ENCODE measurements around the gene LSM14B. TPM values are rescaled to one million over a fixed set of nuclear protein-coding genes. Genes with fewer than 3 reads are reported as not detected.

The LSM14B gene
- total RNA-seq, 1 experiment from 2014 or later = 51.3 TPM

GRCh38 chr20:62085206-62085605, 37.1 kb upstream of the LSM14B start:
- Histone ChIP-seq H3K9me3 (ENCODE audit: control insufficient read depth in 1 of 2, insufficient read depth in 1 of 2, low read depth in 1 of 2, low read length in 2 of 2) (no peaks in the 10 kb centered on the region), H3K9me2 (ENCODE audit: insufficient read depth) (no peaks in the 10 kb centered on the region), H4K20me1 (ENCODE audit: insufficient read depth) (no peaks in the 10 kb centered on the region), H3K27ac (ENCODE audit: low read depth, low read length) (no peak overlapping the region), H3K4me2 (ENCODE audit: low read length) (no peak overlapping the region), H3K4me1 (ENCODE audit: control insufficient read depth in 1 of 2, insufficient read depth in 2 of 2, low read length in 2 of 2) (peaks cover 5 to 13% of the 10 kb centered on the region in 2 experiments; a peak in 3 of 4 replicates), H3K27me3 (ENCODE audit: insufficient read depth, low read length) (peaks cover 4% of the 10 kb centered on the region; the same call in 1 of the 2 replicates), H2AFZ (ENCODE audit: low read depth, low read length, poor library complexity, severe bottlenecking) (no peak overlapping the region), H3K4me3 (replicated peaks in 1 of 2; ENCODE audit: low read depth in 1 of 2, low read length in 2 of 2) (no peak overlapping the region), H3K36me3 (ENCODE audit: control insufficient read depth in 1 of 2, insufficient read depth in 2 of 2, low read length in 2 of 2) (no peaks in the 10 kb centered on the region), H3K9ac (ENCODE audit: low read length) (no peak overlapping the region), H3K79me2 (ENCODE audit: insufficient read depth, low read length) (no peaks in the 10 kb centered on the region)
- intact Hi-C loops (cut with micrococcal nuclease) = no loop called here
- DNase-seq (ENCODE audit: low read depth, low spot score) = no peak
- ChIA-PET POLR2A (interaction anchor here (1.1 kb wide), 1 partner anchor 17 kb away, joined by 3 read pairs; no protein-coding TSS in a partner anchor), CTCF (no interaction called here), RAD21 (ENCODE audit: low non-redundant PET in 1 of 2, low total read pairs in 2 of 2, uncharacterized antibody in 2 of 2, unreplicated experiment in 2 of 2) (no interaction called here)
- TF ChIP-seq EZH2phosphoT487 (IDR thresholded peaks at IDR 0.05; ENCODE audit: borderline replicate concordance) (no peak), CTCF (IDR thresholded peaks at IDR 0.05 in 2 of 3, conservative IDR thresholded peaks at IDR 0.05 in 1 of 3; ENCODE audit: borderline replicate concordance in 1 of 3, insufficient read depth in 1 of 3, low read depth in 2 of 3, low read length in 2 of 3) (no peak), POLR2A (IDR thresholded peaks at IDR 0.05; ENCODE audit: borderline replicate concordance, extremely low read depth, insufficient read depth, insufficient read length) (no peak), ZFX (IDR thresholded peaks at IDR 0.05) (no peak)
- BruUV-seq (replicated peaks) = no TSS peak
- ATAC-seq = no peak

GRCh38 chr20:62087227-62087626, 35.0 kb upstream of the LSM14B start:
- POLR2A ChIA-PET = no interaction called here
- DNase-seq (ENCODE audit: low read depth, low spot score) = no peak
- H3K4me3 ChIP-seq (replicated peaks in 1 of 2; ENCODE audit: low read depth in 1 of 2, low read length in 2 of 2) = no peak overlapping the region
- no peak for ATAC-seq
- H2AFZ ChIP-seq (ENCODE audit: low read depth, low read length, poor library complexity, severe bottlenecking) = no peak overlapping the region
- BruUV-seq (replicated peaks) = no TSS peak
- TF ChIP-seq CTCF (IDR thresholded peaks at IDR 0.05 in 2 of 3, conservative IDR thresholded peaks at IDR 0.05 in 1 of 3; ENCODE audit: borderline replicate concordance in 1 of 3, insufficient read depth in 1 of 3, low read depth in 2 of 3, low read length in 2 of 3) (no peak), SP1 (IDR thresholded peaks at IDR 0.05; ENCODE audit: low read depth) (no peak), ELF1 (IDR thresholded peaks at IDR 0.05; ENCODE audit: borderline replicate concordance, low read depth) (no peak), ZFX (IDR thresholded peaks at IDR 0.05) (no peak), EGR1 (IDR thresholded peaks at IDR 0.05; ENCODE audit: low read depth) (no peak), FOSL1 (IDR thresholded peaks at IDR 0.05; ENCODE audit: low read depth) (no peak), POLR2A (IDR thresholded peaks at IDR 0.05; ENCODE audit: borderline replicate concordance, extremely low read depth, insufficient read depth, insufficient read length) (no peak), ZNF274 (IDR thresholded peaks at IDR 0.05; ENCODE audit: low read depth, low read length) (no peak), POLR2AphosphoS5 (IDR thresholded peaks at IDR 0.05; ENCODE audit: low read depth, low read length) (no peak), JUND (IDR thresholded peaks at IDR 0.05) (no peak), TCF7L2 (IDR thresholded peaks at IDR 0.05; ENCODE audit: borderline replicate concordance, extremely low read depth, insufficient read depth, insufficient read length) (no peak)
- no peak overlapping the region for H3K27ac ChIP-seq (ENCODE audit: low read depth, low read length)
- no peak overlapping the region for H3K9ac ChIP-seq (ENCODE audit: low read length)
- no peaks in the 10 kb centered on the region for H3K9me2 ChIP-seq (ENCODE audit: insufficient read depth)
- CTCF ChIA-PET = no interaction called here
- H3K36me3 ChIP-seq (ENCODE audit: control insufficient read depth in 1 of 2, insufficient read depth in 2 of 2, low read length in 2 of 2) = no peaks in the 10 kb centered on the region
- RAD21 ChIA-PET (ENCODE audit: low non-redundant PET in 1 of 2, low total read pairs in 2 of 2, uncharacterized antibody in 2 of 2, unreplicated experiment in 2 of 2) = no interaction called here
- peaks cover 5 to 13% of the 10 kb centered on the region in 2 experiments; a peak in 3 of 4 replicates for H3K4me1 ChIP-seq (ENCODE audit: control insufficient read depth in 1 of 2, insufficient read depth in 2 of 2, low read length in 2 of 2)
- no peaks in the 10 kb centered on the region for H3K9me3 ChIP-seq (ENCODE audit: control insufficient read depth in 1 of 2, insufficient read depth in 1 of 2, low read depth in 1 of 2, low read length in 2 of 2)
- H3K27me3 ChIP-seq (ENCODE audit: insufficient read depth, low read length) = peaks cover 4% of the 10 kb centered on the region; the same call in 1 of the 2 replicates
- no peaks in the 10 kb centered on the region for H3K79me2 ChIP-seq (ENCODE audit: insufficient read depth, low read length)
- no peaks in the 10 kb centered on the region for H4K20me1 ChIP-seq (ENCODE audit: insufficient read depth)
- no peak overlapping the region for H3K4me2 ChIP-seq (ENCODE audit: low read length)
- intact Hi-C loops (cut with micrococcal nuclease) = no loop called here
